ENCODE measurements around the gene STRN. TPM values are rescaled to one million over a fixed set of nuclear protein-coding genes. Genes with fewer than 3 reads are reported as not detected.
"Not testable (repeated sequence)": the region's sequence is repeated elsewhere in the genome, so short reads cannot be mapped to it uniquely, and the experiment has no call there.

The STRN gene
- total and polyA plus RNA-seq, 9 donors: 12.2 to 25.4 (median 20.3) TPM

- not testable (repeated sequence) for H3K27me3 ChIP-seq (ENCODE audit: control insufficient read depth, insufficient read depth, low read length); H3K36me3 ChIP-seq (ENCODE audit: control insufficient read depth, insufficient read depth, low read length); DNase-seq; H3K27ac ChIP-seq (ENCODE audit: low read length); H3K4me3 ChIP-seq (ENCODE audit: low read length); H3K4me1 ChIP-seq (ENCODE audit: control insufficient read depth, insufficient read depth, low read length); H3K9me3 ChIP-seq (replicated peaks; ENCODE audit: control insufficient read depth, low read depth, low read length)
- no CpG with 5 or more reads among the region's 10 CpGs for WGBS (ENCODE audit: insufficient coverage)
These were observed 21.1 kb downstream of the STRN start for GRCh38 chr2:36945240-36945639.

GRCh38 chr2:36941867-36942266 lies 24.5 kb downstream of the STRN start:
- Histone ChIP-seq H3K27ac (ENCODE audit: low read length) (no peak overlapping the region), H3K4me3 (ENCODE audit: low read length) (no peak overlapping the region), H3K9me3 (replicated peaks; ENCODE audit: control insufficient read depth, low read depth, low read length) (no peaks in the 10 kb centered on the region), H3K4me1 (ENCODE audit: control insufficient read depth, insufficient read depth, low read length) (no peaks in the 10 kb centered on the region), H3K36me3 (ENCODE audit: control insufficient read depth, insufficient read depth, low read length) (no peaks in the 10 kb centered on the region), H3K27me3 (ENCODE audit: control insufficient read depth, insufficient read depth, low read length) (no peaks in the 10 kb centered on the region)
- no CpG with 5 or more reads among the region's 4 CpGs for WGBS (ENCODE audit: insufficient coverage)
- DNase-seq: no peak

- H3K36me3 ChIP-seq (ENCODE audit: control insufficient read depth, insufficient read depth, low read length); H3K27ac ChIP-seq (ENCODE audit: low read length); H3K4me1 ChIP-seq (ENCODE audit: control insufficient read depth, insufficient read depth, low read length); H3K27me3 ChIP-seq (ENCODE audit: control insufficient read depth, insufficient read depth, low read length); DNase-seq; H3K9me3 ChIP-seq (replicated peaks; ENCODE audit: control insufficient read depth, low read depth, low read length); H3K4me3 ChIP-seq (ENCODE audit: low read length): not testable (repeated sequence)
These were observed 29.8 kb downstream of the STRN start for GRCh38 chr2:36936526-36936925.

- H3K4me1 ChIP-seq (ENCODE audit: control insufficient read depth, insufficient read depth, low read length); DNase-seq; H3K36me3 ChIP-seq (ENCODE audit: control insufficient read depth, insufficient read depth, low read length); H3K9me3 ChIP-seq (replicated peaks; ENCODE audit: control insufficient read depth, low read depth, low read length); H3K4me3 ChIP-seq (ENCODE audit: low read length); H3K27ac ChIP-seq (ENCODE audit: low read length); H3K27me3 ChIP-seq (ENCODE audit: control insufficient read depth, insufficient read depth, low read length): not testable (repeated sequence)
- WGBS (ENCODE audit: insufficient coverage): 93% methylated on average over 4 of the region's 6 CpGs
These were observed 34.6 kb downstream of the STRN start for GRCh38 chr2:36931688-36932087.

GRCh38 chr2:36930787-36931410 lies 35.4 kb downstream of the STRN start:
- H3K27me3 ChIP-seq (ENCODE audit: control insufficient read depth, insufficient read depth, low read length); H3K36me3 ChIP-seq (ENCODE audit: control insufficient read depth, insufficient read depth, low read length); H3K27ac ChIP-seq (ENCODE audit: low read length); H3K9me3 ChIP-seq (replicated peaks; ENCODE audit: control insufficient read depth, low read depth, low read length); H3K4me1 ChIP-seq (ENCODE audit: control insufficient read depth, insufficient read depth, low read length); H3K4me3 ChIP-seq (ENCODE audit: low read length): not testable (repeated sequence)
- WGBS (ENCODE audit: insufficient coverage): no CpG with 5 or more reads among the region's 7 CpGs
- peak; percentile 75 for DNase-seq

- no CpG with 5 or more reads among the region's 5 CpGs for WGBS (ENCODE audit: insufficient coverage)
- not testable (repeated sequence) for H3K27ac ChIP-seq (ENCODE audit: low read length); H3K4me3 ChIP-seq (ENCODE audit: low read length); H3K27me3 ChIP-seq (ENCODE audit: control insufficient read depth, insufficient read depth, low read length); H3K36me3 ChIP-seq (ENCODE audit: control insufficient read depth, insufficient read depth, low read length); H3K9me3 ChIP-seq (replicated peaks; ENCODE audit: control insufficient read depth, low read depth, low read length); H3K4me1 ChIP-seq (ENCODE audit: control insufficient read depth, insufficient read depth, low read length)
- peak; percentile 6 for DNase-seq
These were observed 39.9 kb downstream of the STRN start for GRCh38 chr2:36926175-36927132.

- not testable (repeated sequence) for H3K9me3 ChIP-seq (replicated peaks; ENCODE audit: control insufficient read depth, low read depth, low read length); H3K4me1 ChIP-seq (ENCODE audit: control insufficient read depth, insufficient read depth, low read length); H3K36me3 ChIP-seq (ENCODE audit: control insufficient read depth, insufficient read depth, low read length); DNase-seq; H3K4me3 ChIP-seq (ENCODE audit: low read length); H3K27me3 ChIP-seq (ENCODE audit: control insufficient read depth, insufficient read depth, low read length); H3K27ac ChIP-seq (ENCODE audit: low read length)
- WGBS (ENCODE audit: insufficient coverage): 93% methylated on average over 9 of the region's 10 CpGs
These were observed 43.7 kb downstream of the STRN start for GRCh38 chr2:36922629-36923028.

GRCh38 chr2:36921984-36922383 lies 44.4 kb downstream of the STRN start:
- no peaks in the 10 kb centered on the region for H3K4me1 ChIP-seq (ENCODE audit: control insufficient read depth, insufficient read depth, low read length)
- no CpG with 5 or more reads among the region's 3 CpGs for WGBS (ENCODE audit: insufficient coverage)

GRCh38 chr2:36919041-36919837 lies 47.1 kb downstream of the STRN start:
- Histone ChIP-seq H3K4me3 (ENCODE audit: low read length) (no peak overlapping the region), H3K27me3 (ENCODE audit: control insufficient read depth, insufficient read depth, low read length) (no peaks in the 10 kb centered on the region), H3K9me3 (replicated peaks; ENCODE audit: control insufficient read depth, low read depth, low read length) (no peaks in the 10 kb centered on the region), H3K36me3 (ENCODE audit: control insufficient read depth, insufficient read depth, low read length) (no peaks in the 10 kb centered on the region), H3K4me1 (ENCODE audit: control insufficient read depth, insufficient read depth, low read length) (no peaks in the 10 kb centered on the region), H3K27ac (ENCODE audit: low read length) (no peak overlapping the region)
- no CpG with 5 or more reads among the region's 7 CpGs for WGBS (ENCODE audit: insufficient coverage)
- DNase-seq: no peak

More at GRCh38 chr2:36921984-36922383, 44.4 kb downstream of the STRN start:
- Histone ChIP-seq H3K9me3 (replicated peaks; ENCODE audit: control insufficient read depth, low read depth, low read length) (no peaks in the 10 kb centered on the region), H3K27me3 (ENCODE audit: control insufficient read depth, insufficient read depth, low read length) (no peaks in the 10 kb centered on the region), H3K36me3 (ENCODE audit: control insufficient read depth, insufficient read depth, low read length) (no peaks in the 10 kb centered on the region), H3K27ac (ENCODE audit: low read length) (no peak overlapping the region), H3K4me3 (ENCODE audit: low read length) (no peak overlapping the region)
- no peak for DNase-seq

- DNase-seq: no peak
- H3K27me3 ChIP-seq (ENCODE audit: control insufficient read depth, insufficient read depth, low read length): no peaks in the 10 kb centered on the region
- H3K36me3 ChIP-seq (ENCODE audit: control insufficient read depth, insufficient read depth, low read length): peaks cover under 1% of the 10 kb centered on the region
- H3K4me3 ChIP-seq (ENCODE audit: low read length): no peak overlapping the region
- no peaks in the 10 kb centered on the region for H3K9me3 ChIP-seq (replicated peaks; ENCODE audit: control insufficient read depth, low read depth, low read length)
- no peaks in the 10 kb centered on the region for H3K4me1 ChIP-seq (ENCODE audit: control insufficient read depth, insufficient read depth, low read length)
- H3K27ac ChIP-seq (ENCODE audit: low read length): no peak overlapping the region
These were observed 48.0 kb downstream of the STRN start for GRCh38 chr2:36918307-36918706.
